OCI-LY1 (cell line): ENCODE measurements around the gene NKTR.

Experiments used
- H2AFZ ChIP-seq: fragments of 200-600 bp; sonication (generic), shearing (Covaris generic); 2 replicates; pipeline ENCODE4 v1.6.0; 2014; ENCODE audit warnings: antibody characterized with exemption, mild to moderate bottlenecking, low read length
- H3F3A ChIP-seq: fragments of 200-600 bp; sonication (generic), shearing (Covaris generic); 2 replicates; pipeline ENCODE4 v1.6.0; 2014; ENCODE audit warnings: mild to moderate bottlenecking, antibody characterized with exemption, low read length, moderate library complexity; ENCODE audit not compliant: insufficient read depth
- H3K27ac ChIP-seq: fragments of 200-600 bp; sonication (generic); 2 replicates; pipeline ENCODE4 v1.5.1; 2014; ENCODE audit warnings: low read length, mixed run types, mild to moderate bottlenecking, low read depth; ENCODE audit not compliant: poor library complexity, severe bottlenecking
- H3K27me3 ChIP-seq: fragments of 200-600 bp; sonication (generic); 2 replicates; pipeline ENCODE4 v1.6.0; 2014; ENCODE audit warnings: antibody characterized with exemption, mild to moderate bottlenecking, low read length, moderate library complexity; ENCODE audit not compliant: insufficient read depth
- H3K36me3 ChIP-seq: fragments of 200-600 bp; sonication (generic); 2 replicates; pipeline ENCODE4 v1.6.1; 2014; ENCODE audit warnings: mild to moderate bottlenecking, antibody characterized with exemption, low read length, moderate library complexity, mixed read lengths; ENCODE audit not compliant: insufficient read depth
- H3K4me1 ChIP-seq: fragments of 200-600 bp; sonication (generic); 2 replicates; pipeline ENCODE4 v1.5.1; 2014; ENCODE audit warnings: mild to moderate bottlenecking, low read length, moderate library complexity; ENCODE audit not compliant: insufficient read depth, severe bottlenecking
- H3K4me2 ChIP-seq: fragments of 200-600 bp; sonication (generic), shearing (Covaris generic); 2 replicates; pipeline ENCODE4 v1.6.1; 2014; ENCODE audit warnings: low read length
- H3K4me3 ChIP-seq: fragments of 200-600 bp; sonication (generic); 2 replicates; pipeline ENCODE4 v1.5.1; 2014; ENCODE audit warnings: low read length, low read depth, mild to moderate bottlenecking, mixed read lengths; ENCODE audit not compliant: poor library complexity, severe bottlenecking
- H3K79me2 ChIP-seq: fragments of 200-600 bp; shearing (Covaris generic); 2 replicates; pipeline ENCODE4 v1.6.1; 2016; ENCODE audit warnings: mixed run types, low read length, mixed read lengths; ENCODE audit not compliant: insufficient read depth
- H3K9ac ChIP-seq: fragments of 200-600 bp; sonication (generic), shearing (Covaris generic); 2 replicates; pipeline ENCODE4 v1.6.1; 2014; ENCODE audit warnings: mild to moderate bottlenecking, low read length, mixed read lengths
- H3K9me2 ChIP-seq: fragments of 200-600 bp; sonication (generic), shearing (Covaris generic); 2 replicates; pipeline ENCODE4 v1.6.1; 2014; ENCODE audit warnings: low read depth, mild to moderate bottlenecking, low read length, mixed read lengths
- H3K9me3 ChIP-seq: fragments of 200-600 bp; shearing (Covaris generic); 2 replicates; pipeline ENCODE4 v1.6.1; 2014; ENCODE audit warnings: low read length, mixed read lengths
- H4K20me1 ChIP-seq: fragments of 200-600 bp; sonication (generic), shearing (Covaris generic); 2 replicates; pipeline ENCODE4 v1.6.0; 2016; ENCODE audit warnings: mild to moderate bottlenecking, low read length; ENCODE audit not compliant: insufficient read depth
- CTCF ChIP-seq: fragments of 200-600 bp; sonication (generic), shearing (Covaris generic); IDR thresholded peaks from 2 replicates; pipeline ENCODE4 v1.5.1; 2017; ENCODE audit warnings: mild to moderate bottlenecking, antibody characterized with exemption, low read length, moderate library complexity, mixed read lengths
- EZH2 ChIP-seq: fragments of 200-600 bp; sonication (generic), shearing (Covaris generic); IDR thresholded peaks from 2 replicates; pipeline ENCODE4 v1.8.0; 2017; ENCODE audit warnings: borderline replicate concordance, mixed run types, mild to moderate bottlenecking, antibody characterized with exemption, low read length, moderate library complexity, mixed read lengths

The NKTR gene

DNA sequence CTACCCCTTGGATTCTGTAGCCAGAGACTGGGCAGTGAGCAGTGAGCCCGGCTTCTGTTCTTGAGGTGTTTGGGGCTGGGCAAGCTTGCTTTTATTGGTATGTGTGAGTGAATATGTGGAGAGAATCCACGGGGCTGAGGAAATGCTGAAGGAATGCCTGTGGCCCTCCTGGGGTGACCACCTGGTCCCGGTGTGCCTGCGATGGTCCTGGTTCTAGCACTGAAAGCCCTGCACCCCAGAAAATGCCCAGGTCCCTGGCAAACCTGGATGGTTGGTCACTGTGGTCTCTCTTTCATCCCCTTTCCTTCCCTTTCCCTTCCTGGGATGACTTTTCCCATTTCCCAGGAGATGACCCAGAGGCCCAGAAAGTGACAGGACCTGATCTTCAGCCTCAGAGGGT lies 57.2 kb downstream of the NKTR start:
- Histone ChIP-seq H3K4me3 (no peak overlapping the region), H3F3A (no peaks in the 10 kb centered on the region), H3K9ac (no peak overlapping the region), H3K4me2 (no peak overlapping the region), H3K27ac (no peak overlapping the region), H3K9me3 (no peaks in the 10 kb centered on the region), H3K36me3 (no peaks in the 10 kb centered on the region), H4K20me1 (no peaks in the 10 kb centered on the region), H3K79me2 (no peaks in the 10 kb centered on the region), H3K9me2 (no peaks in the 10 kb centered on the region), H2AFZ (no peak overlapping the region), H3K4me1 (peaks cover 3% of the 10 kb centered on the region), H3K27me3 (no peaks in the 10 kb centered on the region)
- TF ChIP-seq EZH2 = no peak
- no peak for TF ChIP-seq CTCF

DNA sequence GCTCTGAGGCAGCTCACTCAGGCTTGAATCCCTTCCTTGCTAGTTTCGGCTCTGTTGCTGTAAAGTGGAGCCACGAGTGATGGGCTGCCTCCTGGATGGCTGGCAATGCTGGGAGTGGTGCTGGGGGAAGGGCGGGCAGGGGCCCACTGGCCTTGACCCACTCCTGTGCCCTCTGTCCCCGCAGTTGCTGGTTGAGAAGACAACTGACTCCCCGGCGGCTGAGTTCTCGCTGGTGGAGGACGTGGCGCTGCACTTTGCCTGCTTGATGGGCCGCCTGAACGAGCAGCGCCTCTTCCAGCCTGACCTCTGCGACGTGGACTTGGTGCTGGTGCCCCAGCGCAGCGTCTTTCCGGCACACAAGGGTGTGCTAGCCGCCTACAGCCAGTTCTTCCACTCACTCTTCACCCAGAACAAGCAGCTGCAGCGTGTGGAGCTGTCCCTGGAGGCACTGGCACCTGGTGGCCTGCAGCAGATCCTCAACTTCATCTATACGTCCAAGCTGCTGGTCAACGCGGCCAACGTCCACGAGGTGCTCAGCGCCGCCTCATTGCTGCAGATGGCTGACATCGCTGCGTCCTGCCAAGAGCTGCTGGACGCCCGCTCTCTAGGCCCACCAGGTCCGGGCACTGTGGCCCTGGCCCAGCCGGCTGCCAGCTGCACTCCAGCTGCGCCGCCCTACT lies 57.7 kb downstream of the NKTR start:
- TF ChIP-seq CTCF = no peak
- TF ChIP-seq EZH2 = no peak
- no peaks in the 10 kb centered on the region for H3F3A ChIP-seq
- no peaks in the 10 kb centered on the region for H3K9me3 ChIP-seq
- no peaks in the 10 kb centered on the region for H3K27me3 ChIP-seq
- no peak overlapping the region for H3K4me3 ChIP-seq
- no peaks in the 10 kb centered on the region for H3K36me3 ChIP-seq
- no peak overlapping the region for H3K27ac ChIP-seq
- H4K20me1 ChIP-seq = no peaks in the 10 kb centered on the region
- H2AFZ ChIP-seq = no peak overlapping the region
- no peak overlapping the region for H3K9ac ChIP-seq
- H3K4me1 ChIP-seq = peaks cover 3% of the 10 kb centered on the region
- H3K4me2 ChIP-seq = no peak overlapping the region
- no peaks in the 10 kb centered on the region for H3K79me2 ChIP-seq
- no peaks in the 10 kb centered on the region for H3K9me2 ChIP-seq

- TF ChIP-seq EZH2 = no peak
- TF ChIP-seq CTCF = no peak
- H2AFZ ChIP-seq = no peak overlapping the region
- no peaks in the 10 kb centered on the region for H3K36me3 ChIP-seq
- H3K79me2 ChIP-seq = no peaks in the 10 kb centered on the region
- H3K9me2 ChIP-seq = no peaks in the 10 kb centered on the region
- H3K4me1 ChIP-seq = peaks cover 7% of the 10 kb centered on the region
- no peak overlapping the region; the same call in 1 of the 2 replicates for H3K4me2 ChIP-seq
- H3K27ac ChIP-seq = no peak overlapping the region
- no peak overlapping the region for H3K9ac ChIP-seq
- no peaks in the 10 kb centered on the region for H3F3A ChIP-seq
- H4K20me1 ChIP-seq = no peaks in the 10 kb centered on the region
- no peak overlapping the region for H3K4me3 ChIP-seq
- no peaks in the 10 kb centered on the region for H3K27me3 ChIP-seq
- H3K9me3 ChIP-seq = no peaks in the 10 kb centered on the region
Observed at GRCh38 chr3:42658771-42659390, 58.4 kb downstream of the NKTR start.
